ENCODE measurements around the gene ZNF318.

ZNF318 gene

DNA sequence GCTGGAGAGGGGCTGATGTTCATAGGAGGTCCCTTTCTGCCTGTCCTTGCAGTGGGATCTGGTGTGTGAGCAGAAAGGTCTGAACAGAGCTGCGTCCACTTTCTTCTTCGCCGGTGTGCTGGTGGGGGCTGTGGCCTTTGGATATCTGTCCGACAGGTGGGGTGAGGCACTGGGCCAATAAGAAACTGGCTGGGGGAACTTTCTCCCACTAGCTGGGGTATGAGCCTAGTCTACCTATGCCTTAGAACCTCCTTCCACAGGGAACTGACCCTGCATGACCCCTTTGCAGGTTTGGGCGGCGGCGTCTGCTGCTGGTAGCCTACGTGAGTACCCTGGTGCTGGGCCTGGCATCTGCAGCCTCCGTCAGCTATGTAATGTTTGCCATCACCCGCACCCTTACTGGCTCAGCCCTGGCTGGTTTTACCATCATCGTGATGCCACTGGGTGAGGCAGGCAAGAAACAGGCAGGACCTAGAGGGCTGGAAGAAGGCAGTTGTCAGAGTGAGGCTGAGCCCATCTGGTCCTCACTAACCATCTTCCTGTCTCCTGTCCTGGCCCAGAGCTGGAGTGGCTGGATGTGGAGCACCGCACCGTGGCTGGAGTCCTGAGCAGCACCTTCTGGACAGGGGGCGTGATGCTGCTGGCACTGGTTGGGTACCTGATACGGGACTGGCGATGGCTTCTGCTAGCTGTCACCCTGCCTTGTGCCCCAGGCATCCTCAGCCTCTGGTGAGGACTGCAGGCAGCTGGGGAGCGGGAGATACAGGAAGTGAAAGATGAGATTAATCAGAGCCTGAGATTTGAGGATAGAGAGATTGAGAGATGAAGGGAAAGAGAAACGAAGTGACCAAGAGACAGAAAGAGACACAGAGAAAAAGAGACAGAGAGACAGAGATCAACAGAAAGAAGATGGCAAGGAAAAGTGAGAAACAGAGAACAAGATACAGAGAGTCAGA lies 69.8 kb downstream of the ZNF318 start:
- DNase-seq = no peak

DNA sequence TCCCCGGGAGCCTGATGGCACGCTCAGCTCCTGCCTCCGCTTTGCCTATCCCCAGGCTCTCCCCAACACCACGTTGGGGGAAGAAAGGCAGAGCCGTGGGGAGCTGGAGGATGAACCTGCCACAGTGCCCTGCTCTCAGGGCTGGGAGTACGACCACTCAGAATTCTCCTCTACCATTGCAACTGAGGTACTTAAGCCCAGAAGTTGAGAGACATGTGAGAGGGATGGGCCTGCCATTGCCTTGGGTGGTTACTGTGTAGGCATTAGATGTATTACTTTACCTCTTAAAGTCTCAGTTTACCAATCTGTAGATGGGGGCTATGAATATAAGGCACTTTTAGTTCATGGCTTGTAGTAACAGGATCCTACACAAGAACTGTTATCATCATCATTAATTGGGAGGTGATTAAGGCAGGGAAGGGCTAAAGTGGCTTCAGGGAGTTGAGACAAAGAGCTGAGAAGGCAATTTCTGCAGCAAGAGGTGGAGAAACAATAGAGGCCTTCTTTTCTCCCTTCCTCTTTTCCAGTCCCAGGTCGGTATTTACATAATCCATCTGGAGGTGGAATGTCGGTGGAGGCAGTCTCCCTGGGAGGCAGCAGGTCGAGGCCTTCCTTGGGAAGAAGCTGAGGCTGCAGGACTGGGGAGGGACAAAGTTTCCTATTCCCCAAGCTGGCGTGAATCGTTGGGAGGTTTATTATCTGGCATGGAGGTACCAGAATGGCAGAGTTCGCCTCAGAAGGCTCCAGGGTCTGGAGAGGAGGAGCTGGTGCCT lies 70.7 kb downstream of the ZNF318 start:
- no peak for DNase-seq

DNA sequence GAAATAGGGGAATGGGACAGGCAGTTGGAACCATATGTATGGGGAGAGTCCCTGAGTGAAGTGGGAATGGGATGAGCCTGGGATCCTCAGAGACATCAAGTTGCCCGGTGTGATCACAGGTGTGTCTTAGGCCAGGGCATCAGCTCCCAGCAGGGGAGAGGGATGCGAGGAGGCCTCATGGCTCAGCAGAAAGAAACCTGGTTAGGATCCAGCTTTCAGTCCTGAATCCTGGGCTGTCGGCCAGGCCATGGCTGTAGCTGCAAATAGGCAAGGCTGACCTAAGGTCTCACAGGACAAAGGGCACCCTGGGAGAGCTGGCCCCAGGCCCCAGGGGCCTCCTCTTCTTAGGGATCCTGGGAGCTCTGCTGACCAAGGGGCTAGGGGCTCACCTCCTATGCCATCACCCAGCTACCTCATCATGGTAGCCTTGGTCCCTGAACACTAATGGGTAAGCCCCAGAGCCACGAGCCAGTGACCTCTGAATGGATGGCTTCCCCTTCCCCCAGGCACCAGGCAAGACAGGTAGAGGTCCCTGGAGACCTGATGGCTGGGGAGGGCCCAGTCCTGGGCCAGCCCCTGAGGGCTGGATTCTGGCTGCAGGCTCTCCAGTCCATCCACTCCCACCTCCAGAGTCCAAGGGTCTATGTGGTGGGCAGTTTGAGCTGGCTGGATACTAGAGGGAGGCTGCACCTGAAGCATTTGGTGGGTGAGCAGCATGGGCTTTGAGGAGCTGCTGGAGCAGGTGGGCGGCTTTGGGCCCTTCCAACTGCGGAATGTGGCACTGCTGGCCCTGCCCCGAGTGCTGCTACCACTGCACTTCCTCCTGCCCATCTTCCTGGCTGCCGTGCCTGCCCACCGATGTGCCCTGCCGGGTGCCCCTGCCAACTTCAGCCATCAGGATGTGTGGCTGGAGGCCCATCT lies 71.5 kb downstream of the ZNF318 start, which contains the start of gene SLC22A7:
Gene SLC22A7 (plus strand): TSS at position 617 of the 921 bp plus-strand sequence. CDS start 99 bp downstream, at position 716.
- DNase-seq = no peak

DNA sequence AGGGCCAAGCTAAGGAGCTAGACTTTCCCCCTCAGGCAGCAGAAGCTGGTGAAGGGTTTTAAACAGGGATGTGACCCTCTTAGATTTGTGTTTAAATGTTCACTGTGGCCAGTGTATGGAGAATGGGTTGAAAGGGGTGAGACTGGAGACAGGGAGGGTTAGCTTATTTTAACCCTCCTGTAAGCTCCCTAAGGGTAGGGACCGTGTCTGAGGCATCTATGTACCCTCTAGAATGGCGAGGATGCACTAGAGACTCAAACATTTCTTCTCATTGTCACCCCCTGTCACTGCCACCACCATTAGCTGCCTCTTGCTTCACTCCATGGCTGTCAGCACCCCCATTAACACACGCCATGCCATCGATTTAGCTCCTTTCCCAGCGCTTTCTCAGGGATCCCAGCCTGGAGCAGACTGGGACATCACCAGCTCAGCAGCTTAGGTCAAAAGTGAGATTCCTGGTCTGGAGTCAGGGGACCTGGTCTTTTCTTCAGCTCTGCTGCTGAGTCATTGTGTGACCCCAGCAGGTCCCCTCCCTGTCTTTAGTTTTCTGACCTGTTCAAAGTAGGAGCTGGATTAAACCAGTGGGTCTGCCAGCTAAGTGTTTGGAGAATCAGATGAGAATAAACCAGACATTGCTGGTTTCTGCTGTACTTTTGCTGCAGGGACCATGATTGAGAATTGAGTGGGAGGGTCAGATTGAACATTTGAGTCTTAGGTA lies 72.5 kb downstream of the ZNF318 start:
- DNase-seq = no peak

DNA sequence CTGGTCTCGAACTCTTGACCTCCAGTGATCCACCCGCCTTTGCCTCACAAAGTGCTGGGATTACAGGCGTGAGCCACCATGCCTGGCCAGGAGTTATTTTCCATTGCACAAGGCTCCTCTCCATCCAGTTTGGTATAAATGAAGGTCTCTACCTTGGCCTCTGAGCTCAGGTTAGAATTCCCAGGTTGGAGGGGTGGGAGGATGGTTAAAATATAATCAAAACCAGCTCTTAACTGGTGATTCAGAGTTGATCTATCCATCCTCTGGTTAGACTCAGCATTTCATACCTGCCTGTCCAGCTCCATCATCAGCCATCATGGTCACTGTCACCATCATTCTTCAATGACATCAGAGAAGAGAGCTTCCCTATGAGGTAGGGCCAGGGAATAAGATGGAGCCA lies 74.0 kb downstream of the ZNF318 start:
- no peak for DNase-seq

DNA sequence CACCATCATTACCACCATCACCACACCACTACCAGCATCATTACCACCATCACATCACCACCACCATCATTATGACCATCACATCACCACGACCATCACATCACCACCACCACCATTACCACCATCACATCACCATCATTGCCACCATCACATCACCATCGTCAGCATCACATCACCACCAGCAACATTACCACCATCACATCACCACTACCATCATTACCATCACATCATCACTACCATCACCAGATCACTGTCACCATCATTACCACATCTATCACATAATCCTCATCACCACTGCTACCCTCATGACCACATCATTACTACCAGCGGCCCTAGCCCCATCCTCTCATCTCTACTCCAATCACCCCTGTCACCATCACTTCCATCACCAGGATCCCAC lies 74.9 kb downstream of the ZNF318 start:
- no peak for DNase-seq

DNA sequence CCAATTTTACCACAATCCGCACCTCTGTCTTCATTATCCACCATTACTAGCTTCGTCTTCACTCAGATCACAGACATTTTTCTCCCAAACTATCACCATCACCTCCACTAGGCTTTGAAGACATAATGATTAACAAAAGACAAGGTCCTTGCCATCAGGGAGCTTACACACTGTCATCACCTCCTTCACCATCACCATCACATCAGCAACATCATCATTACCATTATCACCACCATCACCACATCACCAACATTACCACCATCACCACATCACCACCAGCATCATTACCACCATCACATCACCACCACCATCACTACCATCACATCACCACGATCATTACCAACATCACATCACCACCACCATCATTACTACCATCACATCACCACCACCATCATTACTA lies 75.7 kb downstream of the ZNF318 start:
- DNase-seq = no peak

DNA sequence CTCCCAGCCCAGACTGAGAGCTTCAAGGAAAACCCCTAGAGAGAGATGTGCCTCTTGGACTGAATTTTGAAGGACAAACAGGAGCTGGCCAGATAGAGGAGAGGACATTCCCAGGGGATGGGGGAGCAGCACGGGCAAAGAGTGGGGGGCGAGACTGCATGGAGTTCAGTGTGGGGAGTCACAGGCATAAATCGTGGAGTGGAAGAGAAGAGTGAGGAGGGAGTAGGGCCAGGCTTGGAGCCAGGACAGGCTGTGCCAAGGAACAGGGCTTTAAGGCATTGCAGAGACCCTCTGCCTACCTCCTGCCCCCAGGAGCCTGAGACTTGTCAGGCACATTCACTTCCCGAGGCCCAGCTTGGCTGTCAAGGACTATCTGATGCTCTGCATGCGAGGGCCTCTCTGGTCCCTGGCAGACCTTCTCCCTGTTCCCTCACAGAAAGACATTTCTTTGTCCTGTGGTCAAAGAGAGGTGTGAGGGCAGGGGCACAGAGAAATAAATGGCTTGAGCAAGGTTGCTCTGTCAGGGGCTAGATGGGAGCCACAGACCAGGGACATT lies 76.6 kb downstream of the ZNF318 start:
- no peak for DNase-seq

DNA sequence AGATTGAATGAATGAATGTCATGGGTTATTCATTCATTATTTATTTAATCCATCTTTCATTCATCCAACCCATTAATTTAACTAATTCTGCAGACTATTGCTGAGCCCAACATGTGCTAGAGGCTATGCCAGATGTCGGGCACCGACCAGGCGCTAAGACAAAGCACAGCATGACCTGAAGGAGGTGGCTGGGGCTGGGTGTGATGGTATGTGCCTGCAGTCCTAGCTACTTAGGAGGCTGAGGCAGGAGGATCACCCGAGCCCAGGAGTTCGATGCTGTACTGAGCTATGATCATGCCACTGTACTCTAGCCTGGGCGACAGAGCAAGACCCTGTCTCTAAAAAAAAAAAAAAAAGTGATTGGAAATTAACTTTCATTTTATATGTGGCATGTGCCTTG lies 77.1 kb downstream of the ZNF318 start:
- DNase-seq = no peak

DNA sequence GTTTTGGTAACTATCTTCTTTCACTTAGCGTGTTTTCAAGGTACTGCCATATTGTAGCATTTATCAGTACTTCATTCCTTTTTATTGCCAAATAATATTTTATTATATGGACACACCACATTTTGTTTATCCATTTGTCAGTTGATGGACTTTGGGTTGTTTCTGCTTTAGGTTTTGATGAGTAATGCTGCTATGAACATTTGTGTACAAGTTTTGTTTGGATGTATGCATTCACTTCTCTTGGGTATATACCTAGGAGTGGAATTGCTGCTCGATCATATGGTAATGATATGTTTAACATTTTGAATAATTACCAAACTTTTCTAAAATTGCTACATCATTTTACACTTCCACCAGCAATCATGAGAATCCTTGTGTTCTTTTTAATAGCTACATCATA lies 77.7 kb downstream of the ZNF318 start:
- no peak for DNase-seq

DNA sequence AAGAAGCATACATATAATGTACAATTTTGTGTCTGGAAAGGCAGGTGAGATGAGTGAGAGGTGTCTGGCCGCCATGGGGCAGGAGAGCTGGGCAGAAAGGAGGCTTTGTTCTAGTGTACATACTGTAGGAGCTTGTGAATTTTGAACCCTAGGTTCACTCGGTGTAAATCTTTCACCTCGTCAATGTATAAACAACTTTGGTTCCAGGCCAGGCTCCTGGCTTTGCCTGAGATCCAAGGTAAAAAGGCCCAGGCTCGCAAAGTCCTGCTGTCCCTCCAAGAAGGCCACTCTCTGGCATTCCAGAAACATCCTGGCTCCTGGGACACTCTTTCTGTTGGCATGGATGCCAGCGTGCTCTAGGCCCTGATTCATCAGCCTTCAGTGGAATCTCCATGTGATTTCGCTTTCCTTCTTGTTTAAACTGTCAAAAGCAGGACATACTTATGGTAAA lies 78.5 kb downstream of the ZNF318 start:
- no peak for DNase-seq

DNA sequence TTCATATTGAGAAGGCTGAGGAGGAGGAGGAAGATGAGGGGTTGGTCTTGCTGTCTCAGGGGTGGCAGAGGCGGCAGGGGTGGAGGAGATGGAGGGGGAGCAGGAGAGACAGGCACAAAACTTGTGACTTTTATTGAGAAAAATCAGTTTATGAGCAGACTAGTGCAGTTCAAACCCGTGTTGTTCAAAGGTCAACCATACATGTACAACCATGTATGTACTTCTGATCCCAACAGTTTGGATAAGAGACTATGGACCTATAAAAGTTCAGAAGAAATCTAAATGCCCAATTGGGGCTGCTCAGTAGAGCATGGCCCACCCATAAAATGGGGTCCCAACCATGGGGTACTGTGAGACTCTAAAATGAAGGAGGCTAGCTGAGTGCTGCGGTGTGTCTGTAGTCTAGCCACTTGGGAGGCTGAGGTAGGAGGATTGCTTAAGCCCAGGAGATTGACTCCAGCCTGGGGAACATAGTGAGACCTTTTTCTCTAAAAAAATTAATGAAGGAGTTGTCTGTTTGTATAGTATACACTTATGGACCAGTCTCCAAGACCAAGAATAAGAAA lies 79.0 kb downstream of the ZNF318 start:
- no peak for DNase-seq

DNA sequence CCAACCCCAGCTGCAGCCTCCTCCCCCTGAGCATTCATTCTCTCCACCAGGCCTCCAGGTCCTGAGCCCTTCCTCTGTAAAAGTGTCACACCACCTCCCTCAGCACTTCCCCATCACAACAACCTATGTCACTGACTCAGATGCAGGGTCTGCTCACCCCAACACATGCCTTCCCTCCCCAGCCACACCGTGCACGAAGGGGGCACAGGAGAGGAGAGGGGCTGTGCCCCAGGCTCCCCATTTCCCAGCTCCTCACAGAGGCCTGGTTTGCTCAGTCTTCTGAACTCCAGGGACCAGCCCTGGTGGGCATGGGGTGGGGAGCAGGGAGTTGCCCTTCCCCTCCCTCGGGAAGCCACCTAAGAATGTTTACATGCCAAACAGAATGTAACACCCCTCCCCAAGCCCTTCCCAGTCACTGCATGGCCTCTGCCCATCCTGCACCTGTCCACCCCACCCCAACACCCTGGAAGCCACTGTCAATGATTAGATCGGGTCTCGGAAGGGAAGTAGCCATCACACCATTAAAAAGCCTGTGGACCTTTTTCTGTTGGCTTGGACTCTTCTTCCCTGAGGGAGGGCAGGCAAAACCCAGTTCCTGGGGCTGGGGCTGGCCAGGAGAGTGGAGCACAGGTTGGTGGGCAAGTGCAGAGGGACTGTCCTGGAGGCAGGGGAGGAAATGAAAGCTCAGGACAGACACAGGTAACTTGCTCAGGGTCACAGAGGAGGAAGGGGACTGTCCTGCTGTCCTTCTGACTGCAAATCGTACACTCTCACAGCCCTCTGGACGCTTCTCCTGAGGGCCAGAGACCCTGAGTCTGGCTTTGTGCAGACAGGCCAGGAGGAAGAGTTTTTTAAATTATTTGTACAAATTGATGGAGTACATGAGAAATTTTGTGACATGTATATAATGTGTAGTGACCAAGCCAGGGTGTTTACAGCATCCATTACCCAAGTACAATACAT lies 81.4 kb downstream of the ZNF318 start:
- no peak for DNase-seq

DNA sequence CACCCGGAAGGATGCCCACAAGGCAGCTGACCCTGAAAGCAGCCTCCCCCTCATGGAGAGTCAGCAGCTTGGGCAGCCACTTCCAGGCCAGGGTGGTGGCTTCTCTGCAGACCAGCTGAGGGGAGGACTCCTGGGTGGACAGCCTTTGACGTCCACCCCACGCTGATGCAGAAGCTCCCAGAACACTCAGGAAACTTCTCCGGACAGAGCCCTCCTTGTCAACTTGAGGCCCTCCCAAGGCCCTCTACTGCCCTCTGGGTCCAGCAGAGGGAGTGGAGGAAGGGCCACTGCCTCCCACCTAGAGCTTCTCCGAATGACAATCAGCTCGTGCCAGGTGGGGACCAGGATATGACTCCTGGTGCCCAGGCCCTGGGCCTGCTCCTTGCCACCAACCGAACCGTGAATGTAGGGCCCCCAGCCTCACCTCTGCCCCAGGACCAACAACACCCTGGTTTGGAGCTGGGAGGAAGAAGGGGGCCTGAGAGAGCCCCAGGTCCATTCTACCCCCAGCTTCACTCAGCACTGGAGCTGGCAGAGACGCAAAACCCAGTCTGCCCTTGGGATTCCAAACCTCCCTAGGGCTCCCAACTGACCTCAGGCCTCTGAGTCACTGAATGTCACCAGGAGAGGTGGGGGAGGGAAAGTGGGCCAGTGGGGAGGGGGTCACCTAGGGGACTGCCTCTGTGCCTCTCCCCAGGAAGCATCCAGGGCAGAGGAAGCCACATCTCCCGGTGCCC lies 82.3 kb downstream of the ZNF318 start:
- no peak for DNase-seq

DNA sequence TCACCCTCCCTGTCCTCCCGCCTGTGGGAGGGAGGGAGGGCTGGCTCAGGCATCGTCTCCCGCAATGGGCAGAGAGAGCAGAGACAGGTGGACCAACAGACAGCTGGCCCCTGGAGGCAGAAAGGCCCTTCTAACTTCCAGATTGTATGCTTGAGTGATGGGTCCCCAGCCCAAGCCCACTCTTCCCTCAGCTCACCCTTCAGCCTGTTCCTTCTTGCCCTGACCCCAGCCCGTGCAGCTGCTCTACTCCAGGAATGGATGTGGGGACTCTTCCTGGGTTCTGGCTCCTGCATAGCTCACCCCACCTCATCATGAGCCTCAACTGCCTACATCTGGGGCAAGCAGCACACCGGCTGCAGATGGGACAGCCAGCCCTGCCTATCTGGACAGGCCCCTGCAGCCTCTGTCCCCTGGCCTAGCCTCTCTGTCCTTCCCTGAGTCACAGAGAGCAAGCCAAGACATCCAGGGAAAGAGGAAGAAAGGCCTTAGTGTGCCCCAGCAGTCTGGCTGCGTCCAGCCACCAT lies 82.9 kb downstream of the ZNF318 start:
- DNase-seq = no peak
